Hippocampal formation (tissue), 2 donors: ENCODE data around the gene GPR37L1.
"Not testable (repeated sequence)": the region's sequence is repeated elsewhere in the genome, so short reads cannot be mapped to it uniquely, and the experiment has no call there.

Experiments
- DNase-seq, 2 donors: peaks; one replicate each; lab custom pipeline; 2025; lab: John Stamatoyannopoulos, UW

Gene GPR37L1

DNA sequence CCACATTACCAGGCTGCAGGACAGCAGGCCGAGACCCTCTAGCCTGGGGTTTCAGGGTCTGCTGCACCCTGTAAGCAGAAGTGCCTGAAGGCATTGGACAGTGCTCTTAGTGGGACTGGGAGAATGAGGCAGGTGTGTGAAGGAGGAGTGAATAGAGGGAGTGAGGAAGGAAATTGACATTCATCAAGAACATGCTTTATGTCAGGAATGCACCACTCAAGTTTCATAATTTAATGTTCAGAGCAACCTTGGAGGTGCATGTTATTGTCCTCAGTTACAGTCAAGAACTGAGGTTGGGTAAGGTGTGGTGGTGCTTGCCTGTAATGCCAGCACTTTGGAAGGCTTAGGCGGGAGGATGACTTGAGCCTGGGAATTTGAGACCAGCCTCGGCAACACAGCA lies 11.7 kb upstream of the GPR37L1 start:
- DNase-seq: no peak

GRCh38 chr1:202111589-202111988 lies 11.1 kb upstream of the GPR37L1 start:
- DNase-seq: not testable (repeated sequence)

DNA sequence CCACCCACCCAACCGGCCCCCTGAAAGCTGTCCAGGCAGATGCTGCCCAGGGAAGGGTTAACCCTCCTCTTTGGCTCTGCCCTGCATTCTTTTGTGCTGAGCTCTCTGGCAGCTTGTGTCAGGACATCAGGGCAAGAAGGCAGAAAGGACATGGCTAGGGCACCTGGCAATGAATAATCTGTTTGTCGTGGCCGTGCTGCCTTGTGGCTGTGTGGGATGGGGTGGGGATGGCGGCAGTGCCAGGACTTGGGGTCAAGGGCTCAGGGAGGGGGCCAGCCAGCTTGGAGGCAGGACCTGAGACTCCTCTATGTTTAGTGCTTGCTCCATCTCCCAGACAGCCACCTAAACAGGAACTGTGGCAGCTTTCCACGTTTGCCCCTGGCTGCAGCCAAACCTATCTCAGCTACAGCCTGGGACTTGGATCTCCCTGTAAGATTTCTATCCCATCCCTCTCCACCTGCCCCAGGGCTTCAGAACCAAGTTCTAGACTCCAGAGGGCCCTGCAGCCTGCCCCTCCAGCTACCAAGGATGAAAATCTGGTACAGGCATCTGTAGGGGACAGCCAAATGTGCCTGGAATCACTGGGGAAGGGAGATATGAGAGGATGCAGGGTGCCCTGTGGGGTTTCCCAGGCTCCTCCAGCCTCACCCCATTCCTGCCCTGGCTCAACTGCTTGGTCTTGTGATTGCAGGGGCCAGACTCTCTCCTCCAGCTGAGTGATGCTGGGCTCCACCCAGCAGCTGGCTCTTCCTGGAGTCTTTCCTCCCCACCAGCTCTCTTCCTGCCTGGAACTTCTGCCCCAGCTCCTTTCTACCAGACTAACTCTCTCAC lies 9.6 kb upstream of the GPR37L1 start:
- DNase-seq: no peak

DNA sequence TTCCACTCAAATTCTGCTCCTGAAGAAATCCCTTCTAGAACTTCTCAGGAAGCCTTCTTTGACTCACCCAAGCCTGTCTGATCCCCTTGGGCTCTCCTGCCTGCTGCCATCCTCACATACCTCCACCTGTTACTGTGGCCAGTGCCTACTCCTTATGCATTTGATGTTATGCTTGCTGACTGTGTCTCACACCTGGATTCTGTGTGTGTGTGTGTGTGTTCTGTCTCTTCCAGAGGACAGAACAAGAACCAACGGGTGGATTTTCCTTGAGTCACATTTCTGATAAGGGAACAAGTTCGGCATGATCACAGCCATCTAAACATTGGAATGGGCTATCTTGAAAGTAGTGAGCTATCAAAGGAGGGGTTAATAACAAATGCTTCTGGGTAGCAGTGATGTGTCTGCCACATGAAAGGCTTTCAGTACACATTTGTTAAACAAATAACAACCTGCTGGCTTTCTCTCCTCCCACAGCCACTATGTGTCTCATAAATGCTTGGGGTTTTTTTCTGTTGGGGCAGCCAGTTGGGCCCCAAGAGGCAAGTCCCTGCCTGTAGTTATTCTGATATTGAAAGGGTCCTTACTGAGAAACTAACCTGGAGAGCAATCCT lies 8.9 kb upstream of the GPR37L1 start:
- DNase-seq: no peak

GRCh38 chr1:202116287-202116686 lies 6.4 kb upstream of the GPR37L1 start:
- DNase-seq: no peak

DNA sequence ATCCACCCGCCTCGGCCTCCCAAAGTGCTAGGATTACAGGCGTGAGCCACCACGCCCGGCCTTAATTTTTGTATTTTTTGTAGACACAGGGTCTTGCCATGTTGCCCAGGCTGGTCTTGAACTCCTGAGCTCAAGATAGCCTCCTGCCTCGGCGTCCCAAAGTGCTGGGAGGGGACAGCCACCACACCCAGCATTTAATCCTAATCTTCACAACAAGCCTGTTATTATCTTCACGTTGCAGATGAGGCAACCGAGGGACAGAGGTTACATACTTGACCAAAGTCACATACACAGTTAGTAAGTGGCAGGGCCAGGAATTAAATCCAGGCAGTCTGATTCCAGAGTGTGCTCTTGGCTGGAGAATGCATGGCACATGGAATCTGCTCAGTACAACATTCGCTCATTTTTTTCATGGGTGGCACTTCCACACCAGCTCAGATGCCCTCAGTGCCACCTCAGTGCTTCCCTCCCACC lies 4.8 kb upstream of the GPR37L1 start:
- DNase-seq: no peak

DNA sequence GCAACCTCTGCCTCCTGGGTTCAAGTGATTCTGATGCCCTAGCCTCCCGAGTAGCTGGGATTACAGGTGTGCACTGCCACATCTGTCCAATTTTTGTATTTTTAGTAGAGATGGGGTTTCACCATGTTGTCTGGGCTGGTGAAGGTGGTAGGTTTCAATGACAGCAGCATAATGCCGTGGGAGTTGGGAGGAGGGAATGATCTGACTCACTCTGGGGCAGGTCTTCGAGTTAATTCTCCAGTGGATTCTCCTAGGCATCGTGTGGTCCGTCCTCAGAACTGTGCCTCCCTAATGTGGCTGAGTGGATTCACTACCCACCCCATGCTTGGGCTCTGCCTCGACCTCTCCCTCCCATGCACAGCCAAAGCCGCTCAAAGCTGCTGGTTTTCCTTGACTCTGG lies 1.7 kb upstream of the GPR37L1 start:
- DNase-seq: no peak

- DNase-seq: no peak
Observed at GRCh38 chr1:202123336-202123813, 658 bp downstream of the GPR37L1 start.

DNA sequence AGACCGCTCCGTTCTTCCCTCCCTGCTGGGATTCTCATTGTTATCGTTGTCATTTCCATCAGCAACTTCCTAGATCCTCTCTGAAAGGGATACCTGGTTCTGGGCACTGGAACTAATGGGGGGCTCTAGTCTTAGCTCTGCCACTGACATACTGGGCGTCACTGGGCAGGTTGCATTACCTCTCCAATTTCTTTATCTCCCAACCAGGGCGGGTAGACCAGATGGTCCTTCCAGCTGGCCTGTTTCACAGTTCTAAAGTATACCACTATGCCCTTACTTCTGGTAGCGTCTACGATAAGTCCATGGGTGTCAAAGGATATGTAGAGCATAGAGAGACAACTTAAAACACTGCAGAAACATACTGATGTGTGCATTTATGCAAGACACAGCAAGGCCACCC lies 1.4 kb downstream of the GPR37L1 start:
- DNase-seq: no peak

DNA sequence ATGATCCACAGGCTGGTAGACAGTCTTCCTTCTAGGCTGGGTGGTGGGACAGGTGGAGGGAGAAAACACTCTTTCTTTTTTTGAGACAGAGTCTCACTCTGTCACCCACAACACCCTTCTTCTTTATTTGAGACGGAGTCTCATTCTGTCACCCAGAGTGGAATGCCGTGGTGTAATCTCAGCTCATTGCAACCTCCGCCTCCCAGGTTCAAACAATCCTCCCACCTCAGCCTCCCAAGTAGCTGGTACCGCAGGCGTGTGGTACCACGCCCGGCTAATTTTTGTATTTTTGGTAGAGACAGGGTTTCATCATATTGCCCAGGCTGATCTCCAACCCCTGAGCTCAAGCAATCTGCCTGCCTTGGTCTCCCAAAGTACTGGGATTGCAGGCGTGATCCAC lies 2.9 kb downstream of the GPR37L1 start:
- no peak for DNase-seq

GRCh38 chr1:202126426-202126825 lies 3.7 kb downstream of the GPR37L1 start:
- peak; percentile 33 to 56 for DNase-seq

DNA sequence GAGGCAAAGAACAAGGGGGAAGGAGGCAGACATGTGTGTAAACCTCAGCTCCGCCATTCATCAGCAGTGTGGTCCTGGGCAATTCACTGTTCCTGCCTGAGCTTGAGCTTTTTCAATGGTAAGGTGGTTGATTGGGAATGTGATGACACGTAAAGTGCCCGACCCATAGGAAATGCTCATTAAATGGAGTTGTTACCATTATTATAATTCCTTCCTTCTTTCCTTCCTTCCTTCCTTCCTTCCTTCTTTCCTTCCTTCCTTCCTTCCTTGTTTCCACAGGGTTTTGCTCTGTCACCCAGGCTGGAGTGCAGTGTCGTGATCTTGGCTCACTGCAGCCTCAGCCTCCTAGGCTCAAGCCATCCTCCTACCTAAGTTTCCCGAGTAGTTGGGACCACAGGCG lies 4.3 kb downstream of the GPR37L1 start:
- no peak for DNase-seq

DNA sequence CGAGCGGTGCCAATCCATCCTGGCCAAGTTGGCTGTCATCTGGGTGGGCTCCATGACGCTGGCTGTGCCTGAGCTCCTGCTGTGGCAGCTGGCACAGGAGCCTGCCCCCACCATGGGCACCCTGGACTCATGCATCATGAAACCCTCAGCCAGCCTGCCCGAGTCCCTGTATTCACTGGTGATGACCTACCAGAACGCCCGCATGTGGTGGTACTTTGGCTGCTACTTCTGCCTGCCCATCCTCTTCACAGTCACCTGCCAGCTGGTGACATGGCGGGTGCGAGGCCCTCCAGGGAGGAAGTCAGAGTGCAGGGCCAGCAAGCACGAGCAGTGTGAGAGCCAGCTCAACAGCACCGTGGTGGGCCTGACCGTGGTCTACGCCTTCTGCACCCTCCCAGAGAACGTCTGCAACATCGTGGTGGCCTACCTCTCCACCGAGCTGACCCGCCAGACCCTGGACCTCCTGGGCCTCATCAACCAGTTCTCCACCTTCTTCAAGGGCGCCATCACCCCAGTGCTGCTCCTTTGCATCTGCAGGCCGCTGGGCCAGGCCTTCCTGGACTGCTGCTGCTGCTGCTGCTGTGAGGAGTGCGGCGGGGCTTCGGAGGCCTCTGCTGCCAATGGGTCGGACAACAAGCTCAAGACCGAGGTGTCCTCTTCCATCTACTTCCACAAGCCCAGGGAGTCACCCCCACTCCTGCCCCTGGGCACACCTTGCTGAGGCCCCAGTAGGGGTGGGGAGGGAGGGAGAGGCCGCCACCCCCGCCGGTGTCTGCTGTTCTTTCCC lies 5.3 kb downstream of the GPR37L1 start:
- no peak for DNase-seq

DNA sequence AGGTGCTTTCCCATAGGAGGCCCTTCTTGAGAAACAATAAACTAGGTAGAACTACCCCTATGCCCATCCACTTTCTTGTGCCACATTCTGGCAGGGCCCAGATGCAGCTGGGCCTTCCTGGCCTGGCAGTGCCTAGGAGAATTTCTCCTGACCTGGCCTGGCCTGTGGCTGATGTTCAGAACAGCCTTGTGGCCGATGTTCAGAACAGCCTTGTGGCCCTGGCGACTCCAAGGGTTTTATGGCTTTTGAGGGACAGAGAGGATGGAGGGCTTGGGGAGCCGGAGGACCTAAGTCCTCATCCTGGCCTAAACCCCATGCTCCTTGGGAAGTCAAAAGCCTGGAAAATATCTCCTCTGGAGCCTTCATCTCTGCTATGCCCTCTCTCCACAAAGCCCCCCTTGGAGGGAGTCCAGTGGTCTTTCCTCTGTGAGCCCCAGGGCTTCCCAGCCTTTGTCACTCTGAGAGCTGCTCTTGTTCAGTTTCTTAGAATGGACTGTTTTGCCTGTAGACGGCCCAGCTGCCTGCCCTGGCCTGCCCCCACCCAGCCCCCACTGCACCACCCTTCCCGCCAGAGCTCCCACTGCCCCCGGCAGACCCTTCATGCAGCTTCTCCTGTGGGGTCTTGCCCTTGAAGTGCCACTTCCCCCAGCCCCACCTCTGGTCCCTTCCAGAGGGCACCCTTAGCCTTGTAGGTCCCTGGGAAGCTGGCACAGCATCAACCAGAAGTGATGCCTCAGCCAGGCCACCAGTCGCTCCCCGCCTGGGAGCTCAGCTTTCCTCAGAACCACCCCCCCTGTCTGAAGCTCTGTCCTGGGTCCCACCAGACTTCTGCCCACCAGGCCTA lies 7.0 kb downstream of the GPR37L1 start:
- peak; percentile 66 to 91 for DNase-seq

- peak; percentile 91 to 94 for DNase-seq
Observed at GRCh38 chr1:202130297-202130721, 7.6 kb downstream of the GPR37L1 start.

- peak; percentile 88 to 93 for DNase-seq
Observed at GRCh38 chr1:202130816-202131522, 8.3 kb downstream of the GPR37L1 start.

DNA sequence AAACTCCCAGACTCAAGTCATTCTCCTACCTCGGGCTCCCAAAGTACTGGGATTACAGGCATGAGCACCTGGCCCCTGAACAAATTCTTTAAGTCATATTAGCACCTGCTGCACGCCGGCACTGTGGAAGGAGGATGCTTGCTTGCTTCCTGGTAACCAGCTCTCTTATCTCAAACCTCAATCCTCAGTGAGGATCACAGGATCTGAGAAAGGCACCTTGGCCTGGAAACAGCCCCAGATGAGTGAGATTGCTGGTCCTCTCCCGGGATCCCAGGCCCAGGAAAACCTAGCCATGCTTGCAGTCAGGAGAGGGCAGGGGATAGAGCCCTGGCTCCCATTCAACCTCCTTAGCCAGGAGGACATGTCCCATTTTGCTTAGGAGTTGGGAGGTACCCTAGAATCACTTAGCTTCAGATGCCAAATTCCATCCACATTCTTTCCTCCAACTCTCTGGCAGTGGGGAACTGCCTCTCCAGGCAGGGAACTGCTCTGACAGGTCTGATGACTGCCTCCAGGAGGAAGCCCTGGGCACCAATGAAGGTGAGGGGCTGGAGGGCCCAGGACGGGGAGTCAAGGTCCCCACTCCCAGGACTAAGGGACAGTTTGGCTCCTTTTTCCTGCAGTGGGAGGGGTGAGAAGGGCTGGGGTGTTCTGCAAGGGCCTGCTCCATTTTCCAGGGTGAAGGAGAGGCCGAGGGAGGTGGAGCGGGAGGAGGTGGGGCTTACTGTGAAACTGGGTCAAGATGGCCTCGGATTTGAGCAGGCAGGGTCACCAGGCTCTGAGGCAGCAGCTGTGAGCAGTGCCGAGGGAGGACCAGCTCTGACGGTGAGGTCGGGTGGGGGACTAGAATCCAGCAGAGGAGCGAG lies 9.5 kb downstream of the GPR37L1 start:
- DNase-seq: peak; percentile 43 to 53

DNA sequence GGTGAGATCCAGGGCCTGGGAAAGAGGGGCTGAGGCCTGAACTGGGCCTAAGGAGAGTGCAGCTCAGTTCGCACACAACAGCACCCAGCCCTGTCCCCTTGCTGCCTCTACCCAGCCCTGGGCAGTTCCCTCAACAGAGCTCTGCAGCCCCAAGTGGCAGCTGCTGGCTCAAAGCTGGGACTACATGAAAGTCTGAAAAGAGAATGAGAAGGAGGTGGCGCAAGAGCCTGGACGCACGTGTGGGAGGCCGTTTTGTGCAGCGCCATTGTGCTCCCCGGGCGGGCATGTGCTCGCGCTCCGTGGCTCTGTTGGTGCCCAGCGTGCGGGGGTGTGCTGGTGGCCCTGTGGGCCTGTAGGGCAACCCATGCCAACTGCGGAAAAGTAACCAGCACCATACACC lies 10.3 kb downstream of the GPR37L1 start:
- DNase-seq: peak; percentile 75 to 88

DNA sequence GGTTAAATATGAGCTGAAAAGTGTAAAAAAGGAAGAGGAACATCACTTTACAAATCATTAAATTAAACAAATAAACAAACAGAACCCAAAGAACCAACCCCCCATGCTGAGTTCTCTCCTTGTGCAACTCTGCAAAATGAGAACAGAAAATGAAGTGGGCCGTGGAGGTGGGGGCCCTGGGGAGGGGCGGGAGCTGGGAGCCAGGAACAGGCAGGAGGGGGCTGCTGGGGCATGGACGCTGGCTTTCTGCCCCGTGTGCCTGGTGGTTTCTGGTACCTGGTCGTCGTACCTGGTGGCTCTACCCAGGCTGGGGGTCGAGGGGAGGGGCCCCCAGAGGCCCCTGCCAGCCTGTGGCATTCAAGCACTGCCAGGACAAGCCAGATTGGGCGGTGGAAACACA lies 10.8 kb downstream of the GPR37L1 start:
- no peak for DNase-seq

- no peak for DNase-seq
Observed at GRCh38 chr1:202133989-202134388, 11.3 kb downstream of the GPR37L1 start.
